ENCODE results near the gene ERP44. TPM values are rescaled to one million over a fixed set of nuclear protein-coding genes. Genes with fewer than 3 reads are reported as not detected.

The ERP44 gene
- polyA plus RNA-seq, 3 donors = 18.4 to 74.0 (median 66.3) TPM

- peaks cover 100% of the 10 kb centered on the region for H4K20me1 ChIP-seq (ENCODE audit: insufficient read depth, low read length)
Observed at GRCh38 chr9:100087218-100087617, 11.6 kb downstream of the ERP44 start.

GRCh38 chr9:100086097-100086635 lies 12.6 kb downstream of the ERP44 start:
- H3K9me3 ChIP-seq (replicated peaks in 1 of 2; ENCODE audit: control insufficient read depth in 1 of 2, insufficient read depth in 1 of 2, low read length in 2 of 2) = no peaks in the 10 kb centered on the region
- no peak overlapping the region for H2AFZ ChIP-seq (ENCODE audit: insufficient read depth, low read depth, low read length, poor library complexity, severe bottlenecking)
- no peak for TF ChIP-seq CTCF (IDR thresholded peaks at IDR 0.05)
- peaks cover 5 to 10% of the 10 kb centered on the region in 2 donors for H3K4me1 ChIP-seq (ENCODE audit: control insufficient read depth in 1 of 2, insufficient read depth in 2 of 2, low read length in 2 of 2)
- no peak overlapping the region for H3K4me3 ChIP-seq (replicated peaks in 1 of 3; ENCODE audit: low read depth in 2 of 3, low read length in 3 of 3)
- Mint-ChIP-seq H3K27ac (no peak overlapping the region), H3K9me3 (no peaks in the 10 kb centered on the region), H3K4me3 (no peak overlapping the region), H3K4me1 (peaks cover 46% of the 10 kb centered on the region), H3K36me3 (peaks cover 0 to 4% of the 10 kb centered on the region in 2 donors), H3K27me3 (ENCODE audit: low read depth in 3 of 3) (peaks cover 0 to 1% (median 0%) of the 10 kb centered on the region in 3 donors)
- no peaks in the 10 kb centered on the region for H3K36me3 ChIP-seq (replicated peaks in 1 of 2; ENCODE audit: control insufficient read depth in 1 of 2, insufficient read depth in 2 of 2, low read length in 2 of 2)
- WGBS (ENCODE audit: insufficient coverage) = 85% methylated on average over 1 of the region's 3 CpGs
- H3K27ac ChIP-seq (ENCODE audit: low read depth in 1 of 2, low read length in 2 of 2) = no peak overlapping the region
- H4K20me1 ChIP-seq (ENCODE audit: insufficient read depth, low read length) = peaks cover 100% of the 10 kb centered on the region
- H3K9ac ChIP-seq (ENCODE audit: insufficient read depth, low read length, poor library complexity, severe bottlenecking) = no peak overlapping the region
- no peak overlapping the region for H3K4me2 ChIP-seq (replicated peaks; ENCODE audit: extremely low read depth, low read length, poor library complexity, severe bottlenecking)
- DNase-seq = no peak
- no peaks in the 10 kb centered on the region for H3K27me3 ChIP-seq (ENCODE audit: control insufficient read depth in 2 of 2, insufficient read depth in 2 of 2, low read length in 2 of 2)
- intact Hi-C loops (cut with micrococcal nuclease) = no loop called here
- H3K79me2 ChIP-seq (ENCODE audit: insufficient read depth, low read length) = peaks cover 100% of the 10 kb centered on the region

More at GRCh38 chr9:100087218-100087617, 11.6 kb downstream of the ERP44 start:
- Histone ChIP-seq H3K9ac (ENCODE audit: insufficient read depth, low read length, poor library complexity, severe bottlenecking) (no peak overlapping the region), H3K4me1 (ENCODE audit: control insufficient read depth in 1 of 2, insufficient read depth in 2 of 2, low read length in 2 of 2) (peaks cover 5 to 10% of the 10 kb centered on the region in 2 donors), H3K4me3 (replicated peaks in 1 of 3; ENCODE audit: low read depth in 2 of 3, low read length in 3 of 3) (no peak overlapping the region), H3K4me2 (replicated peaks; ENCODE audit: extremely low read depth, low read length, poor library complexity, severe bottlenecking) (peak overlapping the region; percentile 3), H3K9me3 (replicated peaks in 1 of 2; ENCODE audit: control insufficient read depth in 1 of 2, insufficient read depth in 1 of 2, low read length in 2 of 2) (no peaks in the 10 kb centered on the region), H3K27ac (ENCODE audit: low read depth in 1 of 2, low read length in 2 of 2) (no peak overlapping the region), H3K79me2 (ENCODE audit: insufficient read depth, low read length) (peaks cover 100% of the 10 kb centered on the region), H3K27me3 (ENCODE audit: control insufficient read depth in 2 of 2, insufficient read depth in 2 of 2, low read length in 2 of 2) (no peaks in the 10 kb centered on the region), H2AFZ (ENCODE audit: insufficient read depth, low read depth, low read length, poor library complexity, severe bottlenecking) (no peak overlapping the region), H3K36me3 (replicated peaks in 1 of 2; ENCODE audit: control insufficient read depth in 1 of 2, insufficient read depth in 2 of 2, low read length in 2 of 2) (no peaks in the 10 kb centered on the region)
- no peak for TF ChIP-seq CTCF (IDR thresholded peaks at IDR 0.05)
- intact Hi-C loops (cut with micrococcal nuclease) = no loop called here
- Mint-ChIP-seq H3K4me1 (peaks cover 42% of the 10 kb centered on the region), H3K27ac (no peak overlapping the region), H3K36me3 (peaks cover 0 to 6% of the 10 kb centered on the region in 2 donors), H3K9me3 (no peaks in the 10 kb centered on the region), H3K27me3 (ENCODE audit: low read depth in 3 of 3) (peaks cover 0 to 1% (median 0%) of the 10 kb centered on the region in 3 donors), H3K4me3 (peak overlapping the region in 1 of 2 donors; percentile 39)
- WGBS (ENCODE audit: insufficient coverage) = no CpG with 5 or more reads among the region's 1 CpG
- no peak for DNase-seq

Measured in CD14-positive monocyte (primary cell).